Right renal cortex interstitium (tissue), 3 donors: Measurements from ENCODE around the gene PARG. TPM values are rescaled to one million over a fixed set of nuclear protein-coding genes. Genes with fewer than 3 reads are reported as not detected.
"Not testable (repeated sequence)": the region's sequence is repeated elsewhere in the genome, so short reads cannot be mapped to it uniquely, and the experiment has no call there.

ENCODE experiments used
- DNase-seq, 3 donors: peaks; one replicate each; pipeline ENCODE4 v3.0.0-alpha.2; 2013; ENCODE audit warnings: low read depth in 3 of 3, low spot score in 2 of 3
- polyA plus RNA-seq, 3 donors: library from polyadenylated mRNA; unstranded; fragments of 120-200 nt; gene quantifications; one replicate each; pipeline ENCODE4 v1.2.1, GENCODE V29; 2013; ENCODE audit not compliant: insufficient read length in 3 of 3

PARG gene
- polyA plus RNA-seq: 10 to 100 TPM; 34.6 to 38.5 (median 35.4) TPM

GRCh38 chr10:49941447-49942338 is at the start of gene PARG, which contains the start of gene TIMM23B:
TSS of gene PARG (minus strand) at chr10:49942027. CDS start at chr10:49941725, 302 bp downstream.
TSS of gene TIMM23B (plus strand) at chr10:49942053. CDS start at chr10:49942195, 142 bp downstream.
- DNase-seq: peak in 2 of 3 donors; percentile 52 to 69

- not testable (repeated sequence) for DNase-seq
These were observed 46.5 kb upstream of the PARG start, which contains the start of gene AGAP6 for GRCh38 chr10:49988376-49988775. TSS of gene AGAP6 (plus strand) at chr10:49988406. CDS start at chr10:49988716, 310 bp downstream.

- DNase-seq: not testable (repeated sequence)
These were observed 45.4 kb upstream of the PARG start for GRCh38 chr10:49987207-49987606.

- not testable (repeated sequence) for DNase-seq
These were observed 35.9 kb upstream of the PARG start for GRCh38 chr10:49977756-49978155.

- not testable (repeated sequence) for DNase-seq
These were observed 30.3 kb upstream of the PARG start for GRCh38 chr10:49972094-49972493.

GRCh38 chr10:49971466-49971865 is 29.6 kb upstream of the PARG start:
- DNase-seq: not testable (repeated sequence)

GRCh38 chr10:49970331-49970857 is 28.6 kb upstream of the PARG start:
- not testable (repeated sequence) for DNase-seq

- DNase-seq: not testable (repeated sequence)
These were observed 11.3 kb upstream of the PARG start for GRCh38 chr10:49953122-49953521.

GRCh38 chr10:49952006-49952405 is 10.2 kb upstream of the PARG start:
- not testable (repeated sequence) for DNase-seq

- DNase-seq: not testable (repeated sequence)
These were observed 6.9 kb upstream of the PARG start for GRCh38 chr10:49948737-49949136.

- DNase-seq: not testable (repeated sequence)
These were observed 6.3 kb upstream of the PARG start for GRCh38 chr10:49948142-49948541.

GRCh38 chr10:49943607-49944006 is 1.8 kb upstream of the PARG start:
- not testable (repeated sequence) for DNase-seq

- DNase-seq: not testable (repeated sequence)
These were observed 495 bp upstream of the PARG start for GRCh38 chr10:49942339-49942705.

GRCh38 chr10:49931959-49932728 is 9.7 kb downstream of the PARG start:
- not testable (repeated sequence) for DNase-seq

GRCh38 chr10:49931276-49931675 is 10.6 kb downstream of the PARG start:
- DNase-seq: not testable (repeated sequence)

- not testable (repeated sequence) for DNase-seq
These were observed 18.3 kb downstream of the PARG start for GRCh38 chr10:49923572-49923971.

- DNase-seq: not testable (repeated sequence)
These were observed 19.8 kb downstream of the PARG start for GRCh38 chr10:49922041-49922440.

- DNase-seq: not testable (repeated sequence)
These were observed 23.9 kb downstream of the PARG start for GRCh38 chr10:49917927-49918326.

GRCh38 chr10:49916451-49916850 is 25.4 kb downstream of the PARG start:
- DNase-seq: not testable (repeated sequence)

GRCh38 chr10:49910295-49910694 is 31.5 kb downstream of the PARG start:
- not testable (repeated sequence) for DNase-seq
